Fibroblast of peridontal ligament (primary cell): ENCODE results near the gene PCDH12.

Experiments
- DNase-seq: peaks from one replicate; pipeline ENCODE4 v3.0.0-alpha.2; 2010; ENCODE audit errors: extremely low read depth

The PCDH12 gene

DNA sequence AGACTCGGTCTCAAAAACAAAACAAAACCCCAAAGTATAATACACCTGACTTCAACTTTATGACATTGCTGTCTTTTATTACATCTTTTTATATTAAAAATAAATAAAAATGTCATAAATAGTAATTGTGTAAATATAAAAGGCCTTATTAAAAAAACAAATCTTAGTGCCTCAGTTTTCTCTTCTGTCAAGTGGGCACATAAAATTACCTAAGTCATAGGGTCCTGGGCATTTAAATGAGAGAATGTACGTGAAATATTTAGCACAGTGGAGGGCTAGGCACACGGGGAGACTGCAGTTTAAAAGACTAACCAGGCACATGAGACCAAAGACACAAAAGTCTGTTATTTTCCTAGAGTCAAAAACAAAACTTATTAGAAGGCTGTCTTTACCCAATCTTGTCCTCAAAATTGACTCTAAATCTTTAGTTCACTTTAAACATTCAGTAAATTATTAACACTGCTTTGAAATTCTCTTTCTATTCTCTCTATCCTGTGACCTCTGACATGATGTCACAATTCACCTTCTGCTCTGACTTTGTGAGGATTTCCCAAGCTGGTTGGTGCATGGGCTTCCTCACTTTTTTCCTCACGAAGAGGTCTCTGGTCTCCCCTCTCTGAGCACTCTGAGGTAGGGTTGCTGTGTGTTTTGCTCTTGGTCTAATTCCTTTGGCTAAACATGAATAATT, 8.4 kb upstream of the PCDH12 start:
- no peak for DNase-seq

DNA sequence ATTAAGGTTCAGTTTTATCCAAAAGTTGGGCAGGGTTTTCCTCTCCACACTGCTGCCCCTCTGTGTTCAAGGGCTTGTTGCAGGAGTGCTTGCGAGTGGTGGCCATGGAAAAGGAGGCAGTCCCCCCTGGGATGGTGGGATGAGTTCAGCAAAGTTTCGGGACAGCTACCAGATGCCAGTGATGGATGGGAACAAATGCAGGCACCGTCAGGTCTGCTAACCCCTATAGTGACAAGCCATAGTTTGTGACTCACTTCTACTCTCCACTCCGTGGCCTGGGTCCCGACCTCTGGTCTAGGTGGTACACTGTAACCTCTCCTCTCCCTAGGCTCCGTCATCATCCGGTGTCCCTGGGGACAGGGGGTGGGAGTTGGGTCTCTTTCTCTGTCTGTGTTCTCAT, 7.1 kb upstream of the PCDH12 start:
- DNase-seq: no peak

DNA sequence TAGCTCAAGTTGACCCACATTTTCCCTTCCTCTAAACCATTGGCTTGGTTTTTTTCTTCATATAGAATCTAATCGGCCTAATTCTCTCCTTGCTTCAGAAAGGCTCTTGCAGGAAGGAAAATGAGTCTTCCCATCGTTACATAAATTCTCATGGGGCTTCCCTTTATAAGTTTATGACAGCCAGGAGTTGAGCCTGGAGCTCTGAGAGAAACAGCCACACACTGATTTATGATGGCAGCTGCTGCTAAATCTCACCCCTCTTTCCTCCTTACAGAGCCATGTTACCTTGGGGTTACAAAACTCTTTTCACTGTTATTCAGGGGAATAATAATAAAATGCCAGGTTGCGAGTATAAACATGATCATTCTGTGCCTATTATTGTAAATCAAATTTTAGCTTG, 5.7 kb upstream of the PCDH12 start:
- no peak for DNase-seq

DNA sequence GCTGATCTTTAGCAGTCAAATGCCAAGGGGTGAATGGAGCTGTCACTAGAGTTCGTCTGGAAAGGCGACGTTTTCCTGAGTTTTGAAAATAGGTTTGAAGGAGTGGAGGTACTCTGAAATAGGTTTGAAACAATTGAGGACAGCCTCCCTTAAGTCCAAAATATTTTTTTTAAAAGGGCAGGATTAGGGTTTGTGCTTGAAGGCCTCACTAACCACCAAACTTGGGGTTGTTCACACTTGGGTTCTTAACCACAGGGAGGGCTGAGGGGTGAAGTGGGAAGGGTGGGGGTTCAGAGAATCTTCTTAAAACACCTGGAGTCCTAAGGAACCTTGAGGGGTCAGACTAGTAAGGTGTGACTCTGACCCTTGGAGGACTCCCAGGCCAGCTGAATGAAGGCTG, 3.5 kb upstream of the PCDH12 start:
- DNase-seq: no peak

DNA sequence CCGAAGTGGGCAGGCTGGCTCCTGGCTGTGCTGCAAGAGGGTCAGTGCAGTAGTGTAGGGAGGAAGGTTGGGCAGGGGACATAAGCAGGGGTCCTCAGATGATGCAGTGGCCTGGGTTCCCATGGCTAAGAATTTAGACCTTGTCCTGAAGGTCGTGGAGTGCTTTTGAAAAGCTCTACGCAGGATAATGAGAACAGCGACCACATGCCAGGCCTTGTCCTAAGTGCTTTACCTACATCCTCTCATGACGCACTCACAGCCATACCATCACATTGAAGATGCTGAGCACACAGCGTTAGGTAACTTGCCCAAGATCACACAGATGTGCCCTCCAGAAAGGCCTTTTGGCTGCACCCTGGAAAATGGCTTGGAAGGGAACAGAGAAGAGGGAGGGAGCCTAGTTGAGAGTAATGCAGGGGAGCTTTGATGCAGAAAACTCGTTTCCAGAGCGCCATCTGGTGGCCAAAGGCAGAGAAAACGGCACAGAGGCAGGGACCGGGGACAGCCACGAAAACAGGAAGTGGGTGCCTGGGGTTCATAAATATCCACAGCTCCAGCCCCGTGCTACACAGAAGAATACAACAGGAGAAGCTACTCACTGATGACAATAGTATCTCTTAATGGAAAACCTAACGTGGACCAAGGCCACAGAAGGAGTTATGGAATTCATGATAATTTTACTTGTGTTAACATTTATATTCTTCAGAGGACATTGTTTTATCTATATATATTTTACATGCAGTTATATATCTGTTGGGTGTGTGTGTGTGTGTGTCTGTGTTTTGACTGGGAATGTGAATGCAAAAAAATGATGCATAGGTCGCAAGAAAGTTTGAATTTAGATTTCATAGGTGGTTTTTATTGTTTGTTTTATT, 2.7 kb upstream of the PCDH12 start:
- peak; percentile 87 for DNase-seq

DNA sequence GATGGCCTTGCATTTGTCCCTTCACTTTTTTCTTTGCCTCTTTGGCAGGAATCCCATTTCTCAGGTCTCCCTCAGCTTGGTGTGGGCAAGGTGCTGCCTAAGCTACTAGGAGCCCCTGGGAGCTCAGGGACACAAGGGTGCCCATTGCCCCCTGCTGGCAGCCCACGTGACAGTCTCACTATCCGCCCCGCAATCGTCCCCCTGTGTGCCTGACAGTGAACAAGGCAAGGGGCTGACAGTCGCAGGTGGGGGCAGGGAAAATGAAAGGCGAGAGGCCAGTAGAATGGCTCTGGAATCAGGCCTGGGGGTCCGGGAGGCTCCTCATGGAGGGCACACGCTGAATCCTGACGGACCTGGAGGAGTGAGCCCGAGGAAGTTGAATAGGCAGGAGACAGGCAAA, 2.0 kb upstream of the PCDH12 start:
- DNase-seq: no peak

DNA sequence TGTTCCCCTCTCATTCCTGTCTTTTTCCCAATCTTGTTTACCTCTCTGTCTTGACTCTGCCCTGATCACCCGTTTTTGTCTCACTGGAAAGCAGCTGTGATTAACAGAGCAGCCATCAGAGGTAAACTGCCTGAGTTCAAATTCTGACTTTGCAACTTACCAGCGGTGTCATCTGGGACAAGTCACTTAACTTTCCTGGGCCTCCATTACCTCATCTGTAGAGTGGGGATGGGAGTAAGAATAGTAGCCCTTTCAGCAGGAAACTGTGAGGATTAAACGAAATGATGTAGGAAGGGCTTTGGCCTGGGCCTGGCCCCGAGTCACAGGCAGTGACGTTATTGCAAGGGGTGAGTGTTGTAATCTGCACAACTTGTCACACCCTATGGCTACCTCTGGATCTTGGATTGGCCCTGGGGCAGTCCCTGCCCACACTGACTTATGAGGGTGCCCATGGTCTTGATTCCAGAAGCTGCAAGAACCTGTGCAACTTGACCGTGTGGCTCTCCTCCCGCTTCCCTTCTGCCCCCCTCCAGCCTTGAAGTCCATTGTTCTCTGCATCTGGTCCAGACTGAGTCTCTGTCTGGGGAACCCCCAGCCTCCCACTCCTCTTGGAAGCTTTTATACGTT, 657 bp upstream of the PCDH12 start:
- no peak for DNase-seq

DNA sequence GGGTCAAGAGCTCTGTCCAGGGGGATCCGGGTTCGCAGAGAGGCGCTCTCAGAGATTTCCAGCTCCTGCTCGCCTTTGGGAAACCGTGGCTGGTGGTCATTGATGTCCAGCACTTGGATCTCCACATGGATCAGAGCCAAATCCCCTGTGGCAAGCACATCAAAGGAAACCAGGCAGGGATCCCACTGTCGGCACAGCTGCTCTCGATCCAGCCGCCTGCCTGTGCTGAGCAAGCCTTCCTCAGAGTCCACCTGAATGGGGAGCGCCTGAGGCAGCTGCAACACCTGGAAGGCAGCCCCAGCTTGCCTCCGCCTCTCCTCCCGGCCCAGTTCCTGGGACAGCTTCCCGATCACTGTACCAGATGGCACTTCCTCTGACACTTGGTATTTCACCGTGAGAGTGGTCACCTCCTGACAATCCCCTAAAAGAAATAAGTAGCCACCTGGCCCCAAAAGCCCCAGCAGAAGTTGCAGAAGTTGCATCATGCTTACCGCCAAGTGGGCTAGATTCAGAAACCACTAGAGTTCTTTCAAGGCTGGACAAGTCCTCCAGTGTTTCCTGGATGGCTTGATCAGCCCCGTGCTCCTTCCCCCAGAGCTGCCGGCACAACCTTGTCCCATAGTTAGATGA, 520 bp downstream of the PCDH12 start:
- no peak for DNase-seq

DNA sequence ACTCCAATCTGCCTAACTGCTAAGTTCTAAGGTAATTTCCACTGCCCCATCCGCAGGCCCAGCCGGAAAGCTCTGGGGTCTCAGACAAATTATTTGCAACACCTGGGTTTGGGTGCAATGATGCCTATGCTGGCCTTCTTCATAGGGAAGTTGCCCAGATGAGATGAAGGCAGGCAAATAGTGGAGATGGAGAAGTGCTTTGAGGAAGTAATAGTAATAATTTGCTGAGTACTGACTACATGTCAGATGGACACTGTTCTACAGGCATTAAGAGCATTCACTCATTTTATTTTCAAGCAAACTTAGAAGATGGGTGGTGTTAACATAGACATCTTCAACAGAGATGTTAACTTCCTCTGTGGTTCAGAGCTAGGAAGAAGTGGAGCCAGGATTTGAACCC, 3.8 kb downstream of the PCDH12 start:
- no peak for DNase-seq

DNA sequence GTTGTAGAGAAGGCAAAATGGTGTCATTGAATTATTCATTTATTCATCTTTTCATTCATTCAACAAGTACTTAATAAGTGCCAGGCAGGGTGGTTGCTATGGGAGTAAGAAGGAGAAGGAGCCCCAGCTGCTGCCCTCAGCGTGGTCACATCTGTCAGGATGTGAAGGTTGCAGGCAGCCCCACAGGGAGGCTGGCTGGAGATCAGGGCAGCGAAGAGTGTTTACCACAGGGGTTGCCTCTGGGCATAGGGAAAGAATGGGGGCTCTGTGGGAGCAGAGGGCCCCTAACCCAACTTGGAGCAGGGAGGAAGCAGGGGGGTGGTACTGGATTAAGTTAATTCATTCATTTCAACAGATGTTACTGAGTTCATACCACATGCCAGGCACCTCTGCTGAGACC, 6.0 kb downstream of the PCDH12 start:
- DNase-seq: no peak

DNA sequence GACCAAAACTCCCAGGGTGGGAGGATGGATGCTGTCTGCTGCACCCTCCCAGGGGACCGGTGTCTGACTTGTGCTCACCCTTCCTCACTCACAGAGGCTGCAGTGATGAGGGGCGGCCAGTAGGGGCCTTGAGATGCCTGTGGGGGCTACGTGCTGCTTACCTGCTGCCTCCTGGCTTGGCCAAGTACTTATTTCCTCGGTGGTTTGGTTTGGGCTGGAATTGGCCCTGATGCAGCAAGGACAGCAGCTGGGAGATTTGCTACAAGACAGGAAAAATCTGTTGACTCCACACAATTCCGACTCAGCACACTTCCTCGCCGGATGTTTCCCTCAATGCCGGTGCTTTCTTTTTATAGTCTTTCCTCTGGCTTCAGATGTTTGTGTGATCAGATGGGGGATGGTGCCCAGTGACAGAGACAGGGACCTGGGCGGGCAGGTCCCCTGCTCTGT, 6.6 kb downstream of the PCDH12 start:
- DNase-seq: no peak

DNA sequence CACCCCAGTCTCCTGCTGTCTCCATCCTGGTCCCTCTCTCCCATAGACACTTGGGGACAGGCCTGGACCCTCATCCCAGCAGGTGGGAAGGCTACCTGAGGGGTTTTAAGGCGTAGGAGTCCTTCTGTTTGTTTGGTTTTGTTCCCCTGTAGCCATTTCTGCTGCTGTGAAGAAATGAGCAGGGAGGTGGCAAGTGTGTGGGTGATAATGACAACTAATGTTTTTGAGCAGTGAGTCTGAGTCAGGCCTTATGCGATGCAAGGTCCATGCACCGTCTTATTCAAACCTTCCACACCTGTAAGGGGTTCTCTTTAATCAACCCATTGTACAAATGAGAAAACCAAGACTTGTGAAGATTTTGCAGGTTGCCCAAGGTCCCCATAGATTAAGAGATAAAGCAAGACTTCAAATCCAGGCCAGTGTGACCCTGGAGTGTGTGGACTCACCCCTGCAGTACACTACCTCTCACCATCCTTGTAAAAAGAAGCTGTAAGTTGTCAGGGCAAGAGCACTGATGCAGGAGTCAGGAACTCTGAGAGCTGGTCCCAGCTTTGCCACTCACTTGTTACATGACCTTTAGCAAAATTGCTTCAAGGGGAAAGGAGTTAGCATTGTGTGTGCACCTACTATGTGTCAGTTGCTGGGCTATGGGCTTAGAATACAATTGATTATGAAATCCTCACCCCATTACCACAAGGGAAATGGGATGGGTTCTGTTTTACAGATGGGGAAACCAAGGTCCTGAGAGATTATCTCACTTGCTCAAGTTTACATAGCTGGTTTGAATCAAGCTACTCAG, 7.6 kb downstream of the PCDH12 start:
- DNase-seq: no peak

DNA sequence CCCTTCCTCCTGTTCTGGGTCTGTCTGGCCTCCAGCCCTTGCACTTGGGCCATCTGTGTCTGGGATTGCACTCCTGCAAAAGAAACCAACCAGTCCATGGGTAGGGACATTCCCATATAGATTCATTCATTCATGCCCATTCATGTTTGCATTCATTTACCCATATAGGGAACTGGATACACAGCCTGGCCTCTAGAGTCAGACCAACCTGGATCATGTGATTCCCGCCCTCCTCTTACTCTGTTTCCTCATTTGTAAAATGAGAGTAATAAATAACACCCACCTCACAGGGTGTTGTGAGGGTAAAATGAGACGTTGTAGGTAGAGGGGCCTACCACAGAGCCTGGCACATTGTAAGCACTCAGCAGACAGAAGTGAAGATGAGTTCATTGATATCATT, 8.5 kb downstream of the PCDH12 start:
- DNase-seq: no peak

DNA sequence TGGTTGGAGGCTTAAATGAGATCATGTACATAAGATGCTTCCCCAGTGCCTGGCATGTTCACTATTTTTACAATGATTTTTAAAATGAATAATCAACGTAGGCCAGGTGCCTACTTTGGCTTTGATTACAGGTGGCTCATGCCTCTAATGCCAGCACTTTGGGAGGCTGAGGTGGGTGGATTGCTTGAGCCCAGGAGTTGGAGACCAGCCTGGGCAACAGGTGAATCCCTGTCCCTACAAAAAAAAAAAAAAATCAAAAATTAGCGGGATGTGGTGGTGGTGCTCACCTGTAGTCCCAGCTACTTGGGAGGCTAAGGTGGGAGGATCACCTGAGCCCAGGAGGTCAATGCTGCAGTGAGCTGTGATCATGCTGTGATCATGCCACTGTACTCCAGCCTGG, 9.2 kb downstream of the PCDH12 start:
- DNase-seq: no peak

DNA sequence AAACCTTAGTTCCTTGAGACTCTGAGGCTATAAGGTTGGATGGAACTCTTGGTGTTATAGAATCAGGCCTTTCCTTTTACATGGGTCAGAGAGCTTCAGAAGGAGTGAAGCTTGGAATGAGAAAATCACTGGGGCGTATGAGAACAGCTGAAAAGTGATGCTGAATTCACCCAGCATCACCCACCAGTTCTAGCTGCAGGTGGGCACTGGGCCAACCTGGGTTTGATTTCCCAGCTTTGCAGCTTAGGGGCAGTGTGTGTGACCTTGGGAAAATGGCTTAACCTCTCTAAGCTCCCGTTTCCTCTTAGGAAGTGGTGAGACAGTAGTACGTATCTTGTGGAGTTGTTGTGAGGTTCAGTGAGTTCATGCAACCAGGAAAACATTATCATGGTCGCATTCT, 10.7 kb downstream of the PCDH12 start:
- no peak for DNase-seq

DNA sequence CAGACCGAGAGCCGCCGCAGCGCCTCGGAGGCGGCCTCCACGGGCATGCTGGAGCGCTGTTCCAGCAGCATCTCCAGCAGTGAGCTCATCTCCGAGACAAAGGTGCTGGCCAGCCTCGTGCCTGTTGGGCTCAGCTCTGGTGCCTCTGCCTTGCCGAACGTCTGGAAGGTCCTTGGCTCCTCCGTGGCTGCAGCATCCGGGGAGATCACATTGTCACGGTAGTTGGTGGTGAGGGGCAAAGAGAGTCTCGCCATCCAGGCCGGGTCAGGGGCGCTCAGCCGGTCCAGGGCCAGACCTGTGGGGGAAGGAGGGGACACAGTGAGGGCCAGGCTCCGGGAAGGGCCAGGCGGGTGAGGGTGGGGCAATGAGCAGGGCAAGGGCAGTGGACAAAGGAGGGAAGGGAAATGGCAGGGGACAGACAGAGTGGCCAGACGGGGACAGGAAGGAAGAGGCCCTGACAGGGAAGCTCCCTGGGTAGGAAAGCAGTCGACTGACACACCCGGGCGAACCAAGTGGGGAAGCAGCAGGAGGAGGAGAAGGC, 12.4 kb downstream of the PCDH12 start:
- DNase-seq: no peak

DNA sequence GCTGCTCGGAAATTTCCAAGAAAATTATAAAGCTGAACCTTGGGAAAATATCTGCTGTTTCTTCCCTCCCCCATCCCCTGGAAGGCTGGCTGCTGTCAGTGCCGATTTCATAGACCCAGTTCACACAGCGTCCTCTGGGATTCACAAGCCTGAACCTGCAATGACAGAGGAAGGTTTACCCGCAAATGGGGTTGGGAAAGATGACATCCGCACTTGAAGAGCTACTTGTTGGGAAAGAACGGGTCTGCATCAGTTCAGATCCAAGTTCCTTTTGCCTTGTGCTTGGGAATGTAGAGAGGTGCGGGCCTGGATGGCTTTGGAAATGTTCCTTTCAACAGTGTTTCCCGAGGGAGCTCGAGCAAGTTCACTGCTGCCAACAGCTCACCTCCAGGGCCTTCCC, 13.9 kb downstream of the PCDH12 start:
- DNase-seq: no peak

DNA sequence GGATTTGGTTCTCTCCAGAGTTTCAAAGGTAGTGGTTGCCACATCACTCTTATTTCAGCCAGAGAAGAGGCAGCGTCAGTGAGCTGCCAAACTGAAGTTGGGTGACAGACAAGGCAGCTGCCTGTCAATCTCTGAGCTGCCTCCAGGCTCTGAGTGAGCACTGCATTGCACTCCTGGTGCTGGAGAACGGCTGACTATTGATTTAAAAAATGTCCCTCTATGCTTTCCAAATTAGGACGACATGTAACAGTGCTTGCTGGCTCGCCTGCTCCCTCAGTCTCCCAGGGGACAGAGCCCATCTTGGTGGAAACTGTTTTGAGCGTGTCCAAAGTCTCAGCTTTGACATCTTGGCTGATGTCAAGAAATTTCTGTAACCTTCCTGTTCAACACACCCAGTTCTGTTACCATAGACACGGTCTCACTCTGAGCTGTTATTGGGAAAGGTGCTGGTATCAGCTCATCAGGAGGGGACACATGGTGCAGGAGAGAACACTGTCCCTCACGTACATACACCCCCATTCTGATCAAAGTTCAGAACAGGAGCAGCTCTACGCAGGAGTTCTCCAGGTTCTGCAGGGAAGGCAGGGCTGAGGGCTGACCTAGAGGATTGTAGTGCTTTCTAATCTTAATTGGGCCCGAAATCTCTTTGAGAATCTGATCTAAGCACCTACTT, 15.7 kb downstream of the PCDH12 start:
- DNase-seq: no peak

DNA sequence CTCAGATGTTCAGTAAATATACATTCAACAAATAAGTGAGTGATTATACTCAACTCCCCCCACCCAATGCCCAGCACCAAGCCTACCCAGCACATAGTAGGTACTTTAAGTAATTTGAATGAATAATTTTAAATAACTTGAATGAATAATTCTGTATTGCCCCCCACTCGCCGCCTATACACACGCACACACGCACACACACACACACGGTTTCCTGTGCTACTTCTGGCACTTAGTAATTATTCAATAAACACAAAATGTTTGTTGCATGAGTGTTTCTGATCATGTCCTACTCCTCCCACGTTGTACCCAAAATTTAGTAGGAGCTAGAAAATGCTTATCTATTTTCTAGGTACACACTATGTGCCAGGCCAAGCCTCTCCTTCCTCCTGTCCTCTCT, 16.2 kb downstream of the PCDH12 start:
- peak; percentile 10 for DNase-seq

DNA sequence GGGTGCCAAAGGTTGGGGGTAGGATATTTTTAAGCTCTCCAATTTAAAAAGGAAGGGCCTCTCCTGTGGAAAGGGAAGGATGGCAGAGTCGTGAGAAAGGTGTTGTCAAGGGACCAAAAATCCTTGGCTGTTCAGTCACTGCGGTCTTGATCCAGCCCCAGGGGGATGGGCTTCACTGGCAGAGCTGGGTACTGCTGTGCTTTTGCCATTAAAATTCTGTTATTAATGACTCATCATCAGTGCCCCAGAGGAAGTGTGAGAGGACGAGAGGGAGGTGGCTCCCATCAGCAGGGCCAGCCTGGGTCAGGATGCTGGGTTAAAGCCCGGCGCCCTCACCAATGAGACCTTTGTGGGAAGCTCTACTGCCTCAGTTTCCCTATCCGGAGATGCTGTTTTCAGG, 16.7 kb downstream of the PCDH12 start:
- DNase-seq: no peak
